Psoas muscle (tissue), 8 donors: ENCODE data around the gene TRAPPC12. TPM values are rescaled to one million over a fixed set of nuclear protein-coding genes. Genes with fewer than 3 reads are reported as not detected.
"Not testable (repeated sequence)": the region's sequence is repeated elsewhere in the genome, so short reads cannot be mapped to it uniquely, and the experiment has no call there.

Source experiments
- ATAC-seq, 4 donors: fragments of 200-7000 bp; cut with Tn5 transposase; one replicate each; pipeline ENCODE4 v1.9.1; 2020; ENCODE audit warnings: moderate library complexity in 3 of 4, mild to moderate bottlenecking in 2 of 4
- DNase-seq, 2 donors: peaks; one replicate each; pipeline ENCODE4 v3.0.0-alpha.2; 2020
- H3K27ac ChIP-seq: fragments of 200-600 bp; one replicate; pipeline ENCODE4 v1.8.0; 2022
- H3K27me3 ChIP-seq, 3 donors: fragments of 200-600 bp in 1 of 3; one replicate each; pipeline versions ENCODE4 v1.6.1 to v1.8.0; 2013 to 2022; ENCODE audit warnings: low read length in 2 of 3, mild to moderate bottlenecking in 2 of 3, moderate library complexity in 1 of 3; ENCODE audit not compliant: insufficient read depth in 3 of 3
- H3K36me3 ChIP-seq, 2 donors: fragments of 200-600 bp in 1 of 2; one replicate each; pipeline versions ENCODE4 v1.6.1 to v1.8.0; 2013 to 2022; ENCODE audit warnings: low read depth in 1 of 2, mild to moderate bottlenecking in 1 of 2, moderate library complexity in 1 of 2; ENCODE audit not compliant: insufficient read depth in 1 of 2
- H3K4me1 ChIP-seq: fragments of 200-600 bp; one replicate; pipeline ENCODE4 v1.8.0; 2022
- H3K4me3 ChIP-seq: fragments of 200-600 bp; one replicate; pipeline ENCODE4 v1.8.0; 2022; ENCODE audit warnings: mild to moderate bottlenecking
- H3K9me3 ChIP-seq: fragments of 200-600 bp; one replicate; pipeline ENCODE4 v1.8.0; 2022
- CTCF ChIP-seq: fragments of 200-600 bp; IDR thresholded peaks from one replicate; pipeline ENCODE4 v1.8.0; 2022; ENCODE audit warnings: antibody characterized with exemption
- WGBS, 3 donors: extraction: QIAGEN DNeasy Blood & Tissue Kit; methylation state at CpG; one replicate each; pipeline versions ENCODE4 v1.1.6 to v1.1.7; 2013; 5-methylcytosine and 5-hydroxymethylcytosine counted together
- intact Hi-C, 2 donors: fragments of 100-400 bp; cut with DNase I; formaldehyde crosslinking; loops; one replicate each; pipeline versions ENCODE4 v1.11.0 to v1.14.2; 2022
- polyA plus RNA-seq, 3 donors: library from polyadenylated mRNA; stranded (reverse); fragments of 200-250 nt; gene quantifications; one replicate each; pipeline ENCODE4 v1.2.3, GENCODE V29; 2013
- total RNA-seq, 4 donors: library from RNA; stranded (reverse); fragmentation: NEBNext Ultra II Directional in 2 of 4; extraction: Animal tissue kit (Norgen Biotek cat#: 25700) in 2 of 4; gene quantifications; one replicate each; pipeline versions ENCODE4 v1.2.1 to v1.2.4, GENCODE V29; 2021 to 2023
- donor health status: healthy with polysubstance abuse.
- donor health status: DM: no; HTN: no; CAD: no; lungs with moderate emphysema.
- donor health status: Bipolar disorder and iron deficiency.
- donor health status: healthy.
- donor health status: DM: yes; HTN: yes; CAD: no.
- donor health status: DM: no; HTN: no; CAD: no.
- donor health status: DM: no; HTN: no; CAD: no.
- donor health status: DM: yes; HTN: yes; CAD: no.

The TRAPPC12 gene
- total and polyA plus RNA-seq, 7 donors: 28.7 to 90.3 (median 56.7) TPM

DNA sequence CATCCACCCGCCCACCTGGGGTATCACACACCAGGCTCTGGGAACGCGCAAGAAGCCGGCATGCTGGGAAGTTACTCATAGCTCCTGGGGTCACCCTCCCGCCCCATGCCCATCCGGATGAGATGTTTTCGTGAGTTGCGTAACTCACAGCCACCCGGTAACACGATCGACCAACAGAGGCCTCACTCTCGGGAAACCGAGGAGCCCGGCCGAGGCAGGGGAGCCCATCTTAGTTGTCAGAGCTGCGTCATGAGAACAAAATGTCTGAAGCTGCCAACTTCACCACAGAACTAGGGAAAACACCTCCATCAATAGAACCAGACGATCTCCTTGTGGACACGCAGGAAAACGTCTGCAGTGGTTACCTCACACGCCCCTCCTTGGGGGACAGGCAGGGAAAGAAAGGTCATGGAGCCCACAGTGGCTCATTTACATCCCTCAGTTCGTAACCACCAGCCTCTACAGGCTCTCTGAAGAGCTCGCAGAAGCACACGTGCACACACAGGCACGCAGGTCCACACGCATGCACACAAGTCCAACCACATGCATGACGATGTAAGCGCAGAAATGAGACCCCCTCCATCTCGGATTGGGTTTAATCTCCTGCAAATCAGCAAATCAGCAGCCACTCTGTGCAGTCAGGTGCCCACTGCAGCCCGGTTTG, 113.6 kb downstream of the TRAPPC12 start:
- ATAC-seq (peak; percentile 10 to 71 (median 64)), DNase-seq (peak; percentile 72 to 77)
- intact Hi-C loops: no loop called here
- TF ChIP-seq CTCF: no peak
- Histone ChIP-seq H3K27ac (no peak overlapping the region), H3K4me1 (no peaks in the 10 kb centered on the region), H3K9me3 (no peaks in the 10 kb centered on the region), H3K27me3 (no peaks in the 10 kb centered on the region), H3K36me3 (peaks cover 0 to 34% of the 10 kb centered on the region in 2 donors), H3K4me3 (no peak overlapping the region)
- 58 to 66% (median 65%) methylated on average over 29 of the region's 29 CpGs for WGBS, 3 donors

- TF ChIP-seq CTCF: no peak
- intact Hi-C loops: no loop called here
These were observed 114.1 kb downstream of the TRAPPC12 start for GRCh38 chr2:3493615-3494007.

GRCh38 chr2:3494984-3495666, 115.6 kb downstream of the TRAPPC12 start:
- Histone ChIP-seq H3K27ac (no peak overlapping the region), H3K4me1 (no peaks in the 10 kb centered on the region), H3K36me3 (peaks cover 0 to 54% of the 10 kb centered on the region in 2 donors), H3K27me3 (no peaks in the 10 kb centered on the region), H3K9me3 (no peaks in the 10 kb centered on the region), H3K4me3 (no peak overlapping the region)
- TF ChIP-seq CTCF: no peak
- intact Hi-C loops: no loop called here
- 93 to 96% (median 94%) methylated on average over 13 of the region's 13 CpGs for WGBS, 3 donors
- ATAC-seq (no peak), DNase-seq (no peak)

More at GRCh38 chr2:3493615-3494007, 114.1 kb downstream of the TRAPPC12 start:
- H3K9me3 ChIP-seq: no peaks in the 10 kb centered on the region
- H3K4me3 ChIP-seq: no peak overlapping the region
- no peaks in the 10 kb centered on the region for H3K27me3 ChIP-seq
- H3K4me1 ChIP-seq: no peaks in the 10 kb centered on the region
- WGBS, 3 donors: 33 to 45% (median 36%) methylated on average over 10 of the region's 10 CpGs
- DNase-seq (no peak), ATAC-seq (peak in 3 of 4 donors; percentile 25 to 39 (median 33))
- H3K36me3 ChIP-seq: peaks cover 0 to 39% of the 10 kb centered on the region in 2 donors
- H3K27ac ChIP-seq: no peak overlapping the region

DNA sequence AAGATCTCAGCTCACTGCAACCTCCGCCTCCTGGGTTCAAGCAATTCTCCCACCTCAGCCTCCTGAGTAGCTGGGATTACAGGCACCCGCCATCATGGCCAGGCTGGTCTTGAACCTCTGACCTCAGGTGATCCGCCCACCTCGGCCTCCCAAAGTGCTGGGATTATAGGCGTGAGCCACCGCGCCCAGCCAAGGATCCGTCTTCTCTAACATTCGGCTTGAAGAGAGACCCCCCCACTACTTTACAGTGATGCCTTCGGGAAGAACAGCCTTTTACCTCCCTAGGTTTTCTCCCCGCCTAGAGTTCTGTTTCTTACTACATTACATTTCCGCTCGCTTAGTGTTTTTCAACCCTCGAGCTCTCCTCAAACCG, 117.2 kb downstream of the TRAPPC12 start:
- DNase-seq, intact Hi-C loops, H3K4me3 ChIP-seq, H3K27me3 ChIP-seq, ATAC-seq, H3K9me3 ChIP-seq, H3K27ac ChIP-seq, H3K4me1 ChIP-seq: not testable (repeated sequence)
- WGBS, 3 donors: 90 to 96% (median 95%) methylated on average over 15 of the region's 15 CpGs
- H3K36me3 ChIP-seq: peaks cover 0 to 63% of the 10 kb centered on the region in 2 donors

GRCh38 chr2:3498783-3499394, 119.4 kb downstream of the TRAPPC12 start:
- no peaks in the 10 kb centered on the region for H3K27me3 ChIP-seq
- DNase-seq (no peak), ATAC-seq (no peak)
- WGBS, 3 donors: 92 to 95% (median 94%) methylated on average over 18 of the region's 18 CpGs
- no peaks in the 10 kb centered on the region for H3K9me3 ChIP-seq
- peaks cover 0 to 73% of the 10 kb centered on the region in 2 donors for H3K36me3 ChIP-seq
- TF ChIP-seq CTCF: no peak
- no peak overlapping the region for H3K27ac ChIP-seq
- H3K4me3 ChIP-seq: no peak overlapping the region
- intact Hi-C loops: no loop called here
- no peaks in the 10 kb centered on the region for H3K4me1 ChIP-seq
